CD4-positive, alpha-beta memory T cell (primary cell): Measurements from ENCODE around the gene FPGS. TPM values are rescaled to one million over a fixed set of nuclear protein-coding genes. Genes with fewer than 3 reads are reported as not detected.

Experiments used
- CTCF ChIA-PET: fragments of 350-600 bp; sonication (Branson Sonifier 250); formaldehyde crosslinking; loops from one replicate; lab custom pipeline; 2021; ENCODE audit warnings: inconsistent platforms; ENCODE audit not compliant: partially characterized antibody; lab: Charles Lee
- POLR2A ChIA-PET: fragments of 350-600 bp; sonication (Branson Sonifier 250); formaldehyde crosslinking; loops from one replicate; lab custom pipeline; 2021; ENCODE audit not compliant: partially characterized antibody; lab: Charles Lee
- DNase-seq, 5 donors: peaks; one replicate each; pipeline versions ENCODE4 v3.0.0 to v3.0.0-alpha.2; 2020 to 2022; ENCODE audit warnings: mixed read lengths in 1 of 5
- H3K27ac ChIP-seq: one replicate; pipeline ENCODE4 v1.7.0; 2013; ENCODE audit warnings: low read depth, low read length
- H3K27me3 ChIP-seq: 2 replicates; pipeline ENCODE4 v1.7.0; 2013; ENCODE audit warnings: mild to moderate bottlenecking, low read length, moderate library complexity; ENCODE audit not compliant: insufficient read depth
- H3K36me3 ChIP-seq: 2 replicates; pipeline ENCODE4 v1.7.0; 2013; ENCODE audit warnings: mild to moderate bottlenecking, low read length, moderate library complexity; ENCODE audit not compliant: insufficient read depth
- H3K4me1 ChIP-seq: 2 replicates; pipeline ENCODE4 v1.7.0; 2013; ENCODE audit warnings: mild to moderate bottlenecking, low read length, moderate library complexity; ENCODE audit not compliant: insufficient read depth
- H3K4me3 ChIP-seq, 2 donors: one replicate each; pipeline ENCODE4 v1.7.0; 2013; ENCODE audit warnings: low read length in 2 of 2, mild to moderate bottlenecking in 1 of 2
- H3K9me3 ChIP-seq, 2 donors: one replicate each; pipeline ENCODE4 v1.7.0; 2013; ENCODE audit warnings: low read length in 2 of 2, control low read depth in 1 of 2; ENCODE audit not compliant: control insufficient read depth in 1 of 2
- H3K27ac Mint-ChIP-seq, 7 donors: one replicate each; pipeline ENCODE4 v1.8.0; 2020 to 2021; ENCODE audit warnings: mixed read lengths in 7 of 7, mild to moderate bottlenecking in 6 of 7, inconsistent platforms in 3 of 7, moderate library complexity in 3 of 7
- H3K27me3 Mint-ChIP-seq, 2 donors: one replicate each; pipeline ENCODE4 v1.8.0; 2020 to 2021; ENCODE audit warnings: mixed read lengths in 2 of 2
- H3K36me3 Mint-ChIP-seq, 2 donors: one replicate each; pipeline ENCODE4 v1.8.0; 2020 to 2021; ENCODE audit warnings: mixed read lengths in 2 of 2, inconsistent platforms in 1 of 2, mild to moderate bottlenecking in 1 of 2
- H3K4me1 Mint-ChIP-seq, 4 donors: one replicate each; pipeline ENCODE4 v1.8.0; 2020 to 2021; ENCODE audit warnings: mixed read lengths in 4 of 4, mild to moderate bottlenecking in 1 of 4
- H3K4me3 Mint-ChIP-seq, 8 donors: one replicate each; pipeline ENCODE4 v1.8.0; 2020 to 2021; ENCODE audit warnings: mixed read lengths in 8 of 8, mild to moderate bottlenecking in 7 of 8, moderate library complexity in 6 of 8, inconsistent platforms in 3 of 8
- H3K9me3 Mint-ChIP-seq, 8 donors: one replicate each; pipeline ENCODE4 v1.8.0; 2020 to 2021; ENCODE audit warnings: mixed read lengths in 8 of 8, mild to moderate bottlenecking in 5 of 8, inconsistent platforms in 3 of 8, moderate library complexity in 1 of 8
- intact Hi-C: fragments of 100-400 bp; cut with micrococcal nuclease; formaldehyde crosslinking; loops from one replicate; pipeline ENCODE4 v1.15.1; 2023
- polyA plus RNA-seq, 2 donors: library from polyadenylated mRNA; unstranded; fragments of 300-500 nt; fragmentation: Illumina TruSeq; gene quantifications; one replicate each; pipeline ENCODE4 v1.2.3, GENCODE V29; 2021
- total RNA-seq, 2 experiments: library from RNA; stranded (reverse); gene quantifications; one replicate each; pipeline ENCODE4 v1.2.3, GENCODE V29; 2021

FPGS gene
- total and polyA plus RNA-seq, 4 experiments from 2014 or later, result 49.4 to 101 (median 77.5) TPM

DNA sequence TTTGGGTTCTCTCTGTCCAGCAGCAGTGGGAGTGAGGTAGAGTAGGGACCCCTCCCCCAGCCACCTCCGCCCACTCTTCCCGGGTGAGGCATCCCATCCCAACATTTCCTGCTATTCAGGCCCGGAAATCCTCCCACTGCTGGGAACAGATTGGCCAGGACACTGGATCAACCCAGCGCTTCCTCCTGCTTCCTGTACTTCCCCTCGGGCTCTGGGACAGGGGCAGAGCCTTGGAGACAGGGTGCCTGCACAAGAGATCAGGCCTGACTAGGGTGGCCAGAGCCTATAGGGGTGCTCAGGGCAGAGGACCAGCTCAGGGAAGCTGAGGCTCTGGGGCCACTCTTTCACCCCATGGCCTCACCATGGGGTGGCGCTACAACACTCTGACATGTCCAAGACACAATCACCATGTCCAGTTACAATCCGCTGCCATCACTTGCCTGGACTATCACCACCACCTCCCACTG, 38.7 kb upstream of the FPGS start:
- Mint-ChIP-seq H3K27ac (peak overlapping the region; percentile 22 to 98 (median 84)), H3K9me3 (no peaks in the 10 kb centered on the region), H3K27me3 (no peaks in the 10 kb centered on the region), H3K4me3 (peak overlapping the region in 1 of 8 donors; percentile 6), H3K4me1 (peaks cover 39 to 67% (median 56%) of the 10 kb centered on the region in 4 donors), H3K36me3 (peaks cover 33 to 56% of the 10 kb centered on the region in 2 donors)
- no peak for DNase-seq
- no peaks in the 10 kb centered on the region for H3K9me3 ChIP-seq
- peaks cover 11% of the 10 kb centered on the region for H3K36me3 ChIP-seq
- ChIA-PET CTCF (interaction anchor here (0.9 to 10.6 kb wide), 7 partner anchors 14 to 106 kb away, joined by 3 to 128 read pairs (median 3); partner anchors contain the start of genes CDK9, SH2D3C and TOR2A), POLR2A (interaction anchor here (2.1 to 15.3 kb wide), 2 partner anchors 19 to 20 kb away, joined by 6 to 377 read pairs; partner anchors contain the start of genes CDK9 and SH2D3C)
- no peak overlapping the region for H3K4me3 ChIP-seq
- peaks cover 52% of the 10 kb centered on the region for H3K4me1 ChIP-seq
- intact Hi-C loops, result no loop called here
- peak overlapping the region; percentile 24 for H3K27ac ChIP-seq
- H3K27me3 ChIP-seq, result no peaks in the 10 kb centered on the region

DNA sequence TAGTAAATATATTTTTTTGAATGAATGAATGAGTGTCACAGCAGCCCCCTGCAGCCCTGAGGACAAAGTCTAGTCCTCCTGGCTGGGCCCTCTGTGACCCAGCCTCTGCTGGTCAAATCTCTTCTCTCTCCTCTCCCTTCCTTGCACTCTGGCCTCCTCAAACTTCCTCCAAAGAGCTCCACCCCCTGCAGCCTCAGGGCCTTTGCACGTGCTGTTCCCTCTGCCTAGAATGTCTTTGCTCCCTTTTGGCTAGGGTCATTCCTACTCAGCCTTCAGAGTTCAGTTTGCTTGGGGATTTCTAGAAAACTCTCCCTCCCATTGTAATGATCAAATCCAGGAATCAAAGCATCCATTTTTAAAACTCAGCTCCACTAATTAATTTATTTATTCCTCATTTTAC, 37.3 kb upstream of the FPGS start:
- no peaks in the 10 kb centered on the region for H3K9me3 ChIP-seq
- peaks cover 33 to 57% of the 10 kb centered on the region in 2 donors for H3K36me3 Mint-ChIP-seq
- H3K4me1 Mint-ChIP-seq, result peaks cover 47 to 80% (median 68%) of the 10 kb centered on the region in 4 donors
- DNase-seq, result no peak
- H3K36me3 ChIP-seq, result peaks cover 11% of the 10 kb centered on the region
- no peak overlapping the region for H3K4me3 ChIP-seq
- ChIA-PET POLR2A (interaction anchor here (1.0 to 15.3 kb wide), 6 partner anchors 11 to 172 kb away, joined by 3 to 377 read pairs (median 6); partner anchors contain the start of genes CDK9, DPM2, FPGS and SH2D3C), CTCF (interaction anchor here (0.8 to 10.6 kb wide), 8 partner anchors 19 to 177 kb away, joined by 3 to 128 read pairs (median 6); partner anchors contain the start of genes CDK9 and TOR2A)
- peak overlapping the region in 2 of 8 donors; percentile 22 to 38 for H3K4me3 Mint-ChIP-seq
- no peaks in the 10 kb centered on the region for H3K27me3 ChIP-seq
- H3K27me3 Mint-ChIP-seq, result no peaks in the 10 kb centered on the region
- intact Hi-C loops, result no loop called here
- peaks cover 67% of the 10 kb centered on the region for H3K4me1 ChIP-seq
- no peaks in the 10 kb centered on the region for H3K9me3 Mint-ChIP-seq
- peak overlapping the region; percentile 67 for H3K27ac ChIP-seq
- H3K27ac Mint-ChIP-seq, result peak overlapping the region; percentile 36 to 98 (median 79)

DNA sequence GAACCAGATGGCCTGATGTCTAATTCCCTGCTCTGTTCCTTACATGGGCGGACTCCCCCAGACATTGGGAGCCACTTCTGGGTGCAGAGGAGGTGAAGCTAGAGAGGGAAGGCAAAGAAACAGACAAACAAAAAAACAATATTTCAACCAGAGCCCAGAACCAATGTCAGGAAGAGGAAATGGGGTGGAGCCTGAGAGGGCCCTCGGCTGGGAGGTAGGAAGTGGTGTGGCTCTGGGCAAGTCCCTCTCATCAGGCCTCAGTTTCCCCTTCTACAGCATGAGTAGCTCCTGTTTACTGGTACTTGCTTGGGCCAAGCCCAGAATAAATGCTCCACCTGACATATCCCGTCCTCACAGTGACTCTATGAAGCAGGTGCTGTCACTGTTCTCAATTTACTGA, 35.3 kb upstream of the FPGS start:
- peaks cover 78% of the 10 kb centered on the region for H3K4me1 ChIP-seq
- Mint-ChIP-seq H3K9me3 (no peaks in the 10 kb centered on the region), H3K27ac (peak overlapping the region; percentile 88 to 98 (median 94)), H3K27me3 (no peaks in the 10 kb centered on the region), H3K4me3 (peak overlapping the region in 7 of 8 donors; percentile 27 to 88 (median 74)), H3K36me3 (peaks cover 31 to 64% of the 10 kb centered on the region in 2 donors), H3K4me1 (peaks cover 55 to 96% (median 80%) of the 10 kb centered on the region in 4 donors)
- peak overlapping the region; percentile 67 for H3K27ac ChIP-seq
- H3K27me3 ChIP-seq, result no peaks in the 10 kb centered on the region
- no peak overlapping the region for H3K4me3 ChIP-seq
- no peaks in the 10 kb centered on the region for H3K9me3 ChIP-seq
- ChIA-PET CTCF (interaction anchor here (0.7 to 10.6 kb wide), 9 partner anchors 9 to 179 kb away, joined by 3 to 128 read pairs (median 6); partner anchors contain the start of genes CDK9, FPGS and TOR2A), POLR2A (interaction anchor here (0.8 to 15.3 kb wide), 12 partner anchors 9 to 163 kb away, joined by 3 to 377 read pairs (median 4); partner anchors contain the start of genes CDK9, PIP5KL1, SH2D3C and TOR2A)
- intact Hi-C loops, result no loop called here
- peaks cover 5% of the 10 kb centered on the region for H3K36me3 ChIP-seq
- DNase-seq, result no peak

DNA sequence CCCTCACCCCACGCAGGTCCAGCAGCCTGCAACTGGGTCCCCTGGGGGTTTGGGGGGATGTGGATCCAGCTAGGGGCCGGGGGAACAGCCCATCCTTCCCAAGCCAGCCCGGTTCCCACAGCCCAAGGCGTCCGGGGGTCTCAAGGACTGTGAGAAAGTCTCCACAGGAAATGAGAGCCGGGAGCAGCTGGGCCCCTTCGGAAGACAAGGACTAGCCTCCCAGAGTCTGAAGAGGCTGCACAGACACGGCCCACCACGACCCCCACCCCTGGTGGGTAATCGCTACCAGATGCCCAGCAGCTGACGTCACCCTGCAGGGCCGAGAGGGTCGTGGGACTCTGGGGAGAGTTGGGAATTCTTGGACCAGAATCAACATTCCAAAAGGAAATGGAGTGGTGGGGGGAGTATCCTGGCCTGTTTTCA, 34.8 kb upstream of the FPGS start:
- DNase-seq, result no peak
- peaks cover 50 to 91% (median 76%) of the 10 kb centered on the region in 4 donors for H3K4me1 Mint-ChIP-seq
- peak overlapping the region; percentile 92 to 98 (median 96) for H3K27ac Mint-ChIP-seq
- H3K36me3 Mint-ChIP-seq, result peaks cover 27 to 63% of the 10 kb centered on the region in 2 donors
- Histone ChIP-seq H3K36me3 (peaks cover 7% of the 10 kb centered on the region), H3K9me3 (no peaks in the 10 kb centered on the region), H3K4me3 (no peak overlapping the region), H3K27ac (peak overlapping the region; percentile 67), H3K4me1 (peaks cover 83% of the 10 kb centered on the region), H3K27me3 (no peaks in the 10 kb centered on the region)
- ChIA-PET CTCF (interaction anchor here (0.7 to 10.6 kb wide), 7 partner anchors 8 to 148 kb away, joined by 3 to 128 read pairs (median 5); partner anchors contain the start of genes CDK9, FPGS and TOR2A), POLR2A (interaction anchor here (0.8 to 15.3 kb wide), 9 partner anchors 8 to 162 kb away, joined by 3 to 377 read pairs (median 4); partner anchors contain the start of genes CDK9, PIP5KL1, SH2D3C and TOR2A)
- H3K9me3 Mint-ChIP-seq, result no peaks in the 10 kb centered on the region
- intact Hi-C loops, result no loop called here
- H3K27me3 Mint-ChIP-seq, result no peaks in the 10 kb centered on the region
- H3K4me3 Mint-ChIP-seq, result peak overlapping the region in 6 of 8 donors; percentile 4 to 88 (median 74)

DNA sequence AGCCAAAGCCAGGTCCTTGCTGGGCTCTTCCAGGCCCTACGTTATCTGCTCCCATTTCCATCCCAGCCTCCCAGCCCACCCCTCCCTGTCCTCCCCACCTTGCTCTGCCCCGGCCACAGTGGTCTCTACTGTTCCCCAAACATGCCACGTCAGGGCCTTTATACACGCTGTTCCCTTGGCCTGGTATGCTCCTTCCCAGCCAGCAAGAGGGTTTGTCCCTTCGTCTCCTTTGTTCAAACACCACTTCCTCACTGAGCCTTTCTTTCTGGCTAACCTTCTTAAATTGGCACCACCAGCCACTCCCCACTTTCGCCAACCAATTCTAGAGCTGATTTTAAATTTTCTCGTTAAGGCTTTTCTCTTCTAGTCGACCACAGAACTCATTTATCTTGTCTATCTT, 34.0 kb upstream of the FPGS start:
- peaks cover 15% of the 10 kb centered on the region for H3K36me3 ChIP-seq

DNA sequence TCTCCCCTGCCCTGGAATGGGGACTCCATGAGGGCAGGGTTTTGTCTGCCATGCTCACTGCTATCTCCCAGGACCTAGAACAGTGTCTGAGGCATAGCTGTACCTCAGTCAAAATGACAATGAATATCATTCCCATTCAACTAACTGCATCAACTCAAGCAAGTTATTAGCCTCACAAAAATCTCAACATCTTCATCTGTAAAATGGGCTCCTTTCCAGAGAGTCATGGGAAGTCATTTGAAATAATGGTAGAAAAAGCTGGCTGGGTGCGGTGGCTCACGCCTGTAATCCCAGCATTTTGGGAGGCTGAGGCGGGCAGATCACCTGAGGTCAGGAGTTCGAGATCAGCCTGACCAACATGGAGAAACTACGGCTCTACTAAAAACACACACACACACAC, 33.6 kb upstream of the FPGS start:
- no peaks in the 10 kb centered on the region for H3K27me3 Mint-ChIP-seq

More for the DNA sequence above, 34.0 kb upstream of the FPGS start:
- Mint-ChIP-seq H3K4me1 (peaks cover 50 to 87% (median 72%) of the 10 kb centered on the region in 4 donors), H3K4me3 (peak overlapping the region in 7 of 8 donors; percentile 57 to 79 (median 69)), H3K9me3 (no peaks in the 10 kb centered on the region), H3K27ac (peak overlapping the region; percentile 92 to 99 (median 98)), H3K36me3 (peaks cover 19 to 61% of the 10 kb centered on the region in 2 donors), H3K27me3 (no peaks in the 10 kb centered on the region)
- H3K4me3 ChIP-seq, result no peak overlapping the region
- H3K9me3 ChIP-seq, result no peaks in the 10 kb centered on the region
- H3K27me3 ChIP-seq, result no peaks in the 10 kb centered on the region
- peak overlapping the region; percentile 67 for H3K27ac ChIP-seq
- peaks cover 90% of the 10 kb centered on the region for H3K4me1 ChIP-seq
- CTCF ChIA-PET, result interaction anchor here (0.7 to 10.6 kb wide), 7 partner anchors 10 to 152 kb away, joined by 3 to 128 read pairs (median 7); partner anchors contain the start of genes CDK9 and TOR2A
- intact Hi-C loops, result no loop called here
- POLR2A ChIA-PET, result interaction anchor here (0.6 to 15.3 kb wide), 4 partner anchors 7 to 33 kb away, joined by 3 to 377 read pairs (median 30); partner anchors contain the start of genes CDK9, SH2D3C and TOR2A
- no peak for DNase-seq

More for the DNA sequence above, 33.6 kb upstream of the FPGS start:
- no peaks in the 10 kb centered on the region for H3K27me3 ChIP-seq
- no peak for DNase-seq
- peak overlapping the region; percentile 67 for H3K27ac ChIP-seq
- H3K9me3 ChIP-seq, result no peaks in the 10 kb centered on the region
- H3K4me1 ChIP-seq, result peaks cover 90% of the 10 kb centered on the region
- H3K4me1 Mint-ChIP-seq, result peaks cover 47 to 86% (median 70%) of the 10 kb centered on the region in 4 donors
- H3K9me3 Mint-ChIP-seq, result no peaks in the 10 kb centered on the region
- intact Hi-C loops, result no loop called here
- CTCF ChIA-PET, result interaction anchor here (0.7 to 10.6 kb wide), 7 partner anchors 10 to 180 kb away, joined by 3 to 128 read pairs (median 7); partner anchors contain the start of genes CDK9 and TOR2A
- peaks cover 18 to 60% of the 10 kb centered on the region in 2 donors for H3K36me3 Mint-ChIP-seq
- POLR2A ChIA-PET, result interaction anchor here (0.7 to 15.3 kb wide), 5 partner anchors 15 to 212 kb away, joined by 3 to 377 read pairs (median 4); partner anchors contain the start of genes CDK9, EEIG1, SH2D3C and TOR2A
- peaks cover 19% of the 10 kb centered on the region for H3K36me3 ChIP-seq
- H3K27ac Mint-ChIP-seq, result peak overlapping the region; percentile 92 to 99 (median 98)
- no peak overlapping the region for H3K4me3 ChIP-seq
- H3K4me3 Mint-ChIP-seq, result peak overlapping the region in 7 of 8 donors; percentile 57 to 79 (median 69)
